Keratinocyte (primary cell): ENCODE measurements around the gene OR10T2. TPM values are rescaled to one million over a fixed set of nuclear protein-coding genes. Genes with fewer than 3 reads are reported as not detected.

Experiments
- DNase-seq: peaks from one replicate; pipeline ENCODE4 v3.0.0-alpha.2; 2011; ENCODE audit warnings: low read depth, missing footprints, low spot score
- FAIRE-seq: peaks from 2 replicates; lab custom pipeline; 2011; peaks lifted over from hg19 to GRCh38; lab: Jason Lieb, UNC
- H2AFZ ChIP-seq: 2 replicates; pipeline ENCODE4 v1.6.0; 2012; ENCODE audit warnings: low read length, control low read depth, inconsistent platforms; ENCODE audit not compliant: control insufficient read depth
- H3K27ac ChIP-seq: 2 replicates; pipeline ENCODE4 v1.5.1; 2011; ENCODE audit warnings: low read length; ENCODE audit not compliant: control insufficient read depth, insufficient read depth
- H3K27me3 ChIP-seq: 3 replicates; pipeline ENCODE4 v1.6.0; 2011; ENCODE audit warnings: low read length; ENCODE audit not compliant: control insufficient read depth, insufficient read depth; ENCODE audit errors: extremely low read depth
- H3K36me3 ChIP-seq, 2 experiments: 2 replicates in 1 of 2; 3 replicates in 1 of 2; pipeline ENCODE4 v1.5.1; 2011; ENCODE audit warnings: low read length in 2 of 2, mild to moderate bottlenecking in 1 of 2; ENCODE audit not compliant: control insufficient read depth in 2 of 2, insufficient read depth in 2 of 2; ENCODE audit errors: extremely low read depth in 1 of 2
- H3K4me1 ChIP-seq: 3 replicates; pipeline ENCODE4 v1.5.1; 2011; ENCODE audit warnings: low read length; ENCODE audit not compliant: control insufficient read depth, insufficient read depth; ENCODE audit errors: extremely low read depth
- H3K4me2 ChIP-seq: 3 replicates; pipeline ENCODE4 v1.6.0; 2011; ENCODE audit warnings: low read depth, low read length; ENCODE audit not compliant: control insufficient read depth, insufficient read depth; ENCODE audit errors: extremely low read depth
- H3K4me3 ChIP-seq, 3 experiments: fragments of 200-600 bp in 1 of 3; sonication (generic) in 1 of 3; 2 replicates in 2 of 3; 3 replicates in 1 of 3; pipeline ENCODE4 v1.5.1; 2011 to 2016; ENCODE audit warnings: low read length in 3 of 3, mild to moderate bottlenecking in 3 of 3, control low read depth in 2 of 3, inconsistent platforms in 1 of 3, low read depth in 1 of 3, mixed read lengths in 1 of 3, mixed run types in 1 of 3, moderate library complexity in 1 of 3; ENCODE audit not compliant: control insufficient read depth in 2 of 3, insufficient read depth in 2 of 3; ENCODE audit errors: extremely low read depth in 1 of 3
- H3K79me2 ChIP-seq: 2 replicates; pipeline ENCODE4 v1.6.0; 2012; ENCODE audit warnings: low read length; ENCODE audit not compliant: control insufficient read depth, insufficient read depth
- H3K9ac ChIP-seq: 3 replicates; pipeline ENCODE4 v1.6.0; 2011; ENCODE audit warnings: low read length; ENCODE audit not compliant: control insufficient read depth, insufficient read depth; ENCODE audit errors: extremely low read depth
- H3K9me1 ChIP-seq: 3 replicates; pipeline ENCODE4 v1.6.0; 2011; ENCODE audit warnings: low read length; ENCODE audit not compliant: control insufficient read depth, insufficient read depth; ENCODE audit errors: extremely low read depth
- H3K9me3 ChIP-seq: 2 replicates; pipeline ENCODE4 v1.5.1; 2012; ENCODE audit warnings: low read depth, low read length; ENCODE audit not compliant: control insufficient read depth
- H4K20me1 ChIP-seq: 3 replicates; pipeline ENCODE4 v1.6.0; 2011; ENCODE audit warnings: low read length; ENCODE audit not compliant: control insufficient read depth, insufficient read depth; ENCODE audit errors: extremely low read depth
- CTCF ChIP-seq, 3 experiments: IDR thresholded peaks in 1 of 3; conservative IDR thresholded peaks in 1 of 3; optimal IDR thresholded peaks in 1 of 3; 2 replicates in 2 of 3; 3 replicates in 1 of 3; pipeline versions ENCODE3 to v1.5.1; 2011; ENCODE audit warnings: low read length in 3 of 3, mild to moderate bottlenecking in 3 of 3, moderate library complexity in 2 of 3, control low read depth in 1 of 3, inconsistent platforms in 1 of 3; ENCODE audit not compliant: insufficient read depth in 2 of 3; ENCODE audit errors: extremely low read depth in 1 of 3
- EZH2 ChIP-seq: IDR thresholded peaks from one replicate; pipeline ENCODE4 v1.6.1; 2012; ENCODE audit warnings: inconsistent platforms, mild to moderate bottlenecking, low read length, moderate library complexity
- dilution Hi-C: fragments of 300-500 bp; cut with MboI; formaldehyde crosslinking; loops from one replicate; pipeline ENCODE4 v1.7.0; 2020; ENCODE audit warnings: low sequenced_read_pairs; ENCODE audit not compliant: extremely low pct_ligation_motif_present
- polyA plus RNA-seq, 5 experiments: library from polyadenylated mRNA; depleted of rRNA in 3 of 5; stranded (reverse) in 3 of 5; stranded (forward) in 1 of 5; unstranded in 1 of 5; fragments of >200 nt; gene quantifications; 1 replicate in 1 of 5; 2 replicates in 3 of 5; 3 replicates in 1 of 5; pipeline versions ENCODE4 v1.2.1 to v1.2.3, GENCODE V29; 2011 to 2012; ENCODE audit warnings: missing spikeins in 2 of 5, low read depth in 1 of 5, low replicate concordance in 1 of 5

OR10T2 gene
- polyA plus RNA-seq, 1 donor (not counting 4 experiments of a cell fraction or from before 2014, with no cell fraction given) = not detected

GRCh38 chr1:158357441-158357840 lies 41.8 kb downstream of the OR10T2 start:
- H4K20me1 ChIP-seq = no peaks in the 10 kb centered on the region
- H3K27me3 ChIP-seq = no peaks in the 10 kb centered on the region
- no peaks in the 10 kb centered on the region for H3K9me3 ChIP-seq
- no peak overlapping the region for H3K27ac ChIP-seq
- H3K9me1 ChIP-seq = no peaks in the 10 kb centered on the region
- H3K4me1 ChIP-seq = no peaks in the 10 kb centered on the region
- no peak for TF ChIP-seq CTCF (optimal IDR thresholded peaks at IDR 0.05 in 1 of 3, IDR thresholded peaks at IDR 0.05 in 1 of 3, conservative IDR thresholded peaks at IDR 0.05 in 1 of 3; ENCODE audit: extremely low read depth in 1 of 3, insufficient read depth in 2 of 3, low read length in 3 of 3)
- TF ChIP-seq EZH2 = no peak
- H3K4me3 ChIP-seq = no peak overlapping the region
- no peaks in the 10 kb centered on the region for H3K36me3 ChIP-seq
- no peak overlapping the region for H3K4me2 ChIP-seq
- no peak for DNase-seq
- H3K9ac ChIP-seq = no peak overlapping the region
- H2AFZ ChIP-seq = no peak overlapping the region
- no peaks in the 10 kb centered on the region for H3K79me2 ChIP-seq
- dilution Hi-C loops = no loop called here
- no peak for FAIRE-seq

GRCh38 chr1:158356616-158357015 lies 42.6 kb downstream of the OR10T2 start:
- dilution Hi-C loops = no loop called here
- Histone ChIP-seq H3K4me1 (no peaks in the 10 kb centered on the region), H3K27me3 (no peaks in the 10 kb centered on the region)

More at GRCh38 chr1:158356616-158357015, 42.6 kb downstream of the OR10T2 start:
- FAIRE-seq (no peak), DNase-seq (no peak)
- no peak overlapping the region for H3K4me3 ChIP-seq
- H4K20me1 ChIP-seq = no peaks in the 10 kb centered on the region
- no peak for TF ChIP-seq EZH2
- TF ChIP-seq CTCF (optimal IDR thresholded peaks at IDR 0.05 in 1 of 3, IDR thresholded peaks at IDR 0.05 in 1 of 3, conservative IDR thresholded peaks at IDR 0.05 in 1 of 3; ENCODE audit: extremely low read depth in 1 of 3, insufficient read depth in 2 of 3, low read length in 3 of 3) = no peak
- H2AFZ ChIP-seq = no peak overlapping the region
- no peak overlapping the region for H3K27ac ChIP-seq
- no peaks in the 10 kb centered on the region for H3K9me3 ChIP-seq
- no peaks in the 10 kb centered on the region for H3K36me3 ChIP-seq
- no peaks in the 10 kb centered on the region for H3K9me1 ChIP-seq
- no peaks in the 10 kb centered on the region for H3K79me2 ChIP-seq
- no peak overlapping the region for H3K4me2 ChIP-seq
- no peak overlapping the region for H3K9ac ChIP-seq
